H9 (cell line): Measurements from ENCODE around the gene AGBL4. TPM values are rescaled to one million over a fixed set of nuclear protein-coding genes. Genes with fewer than 3 reads are reported as not detected.

Experiments
- DNase-seq: peaks from one replicate; pipeline ENCODE4 v3.0.0-alpha.2; 2017
- H2AFZ ChIP-seq: one replicate; pipeline ENCODE4 v1.6.1; 2013; ENCODE audit warnings: mild to moderate bottlenecking, low read length, control low read depth, moderate library complexity
- H2AK5ac ChIP-seq: 2 replicates; pipeline ENCODE4 v1.6.1; 2013; ENCODE audit warnings: low read length, control low read depth, mixed read lengths; ENCODE audit not compliant: insufficient read length
- H2BK120ac ChIP-seq: one replicate; pipeline ENCODE4 v1.6.1; 2013; ENCODE audit warnings: low read depth, mild to moderate bottlenecking, low read length, control low read depth, inconsistent platforms; ENCODE audit not compliant: poor library complexity, severe bottlenecking
- H2BK12ac ChIP-seq: 2 replicates; pipeline ENCODE4 v1.6.1; 2013; ENCODE audit warnings: low read length, control low read depth, mixed read lengths, low read depth; ENCODE audit not compliant: insufficient read length
- H2BK15ac ChIP-seq: 2 replicates; pipeline ENCODE4 v1.6.1; 2013; ENCODE audit warnings: low read depth, low read length, control low read depth
- H2BK20ac ChIP-seq: one replicate; pipeline ENCODE4 v1.6.1; 2013; ENCODE audit warnings: low read depth, mild to moderate bottlenecking, low read length, control low read depth, inconsistent platforms; ENCODE audit not compliant: poor library complexity, severe bottlenecking
- H2BK5ac ChIP-seq: 2 replicates; pipeline ENCODE4 v1.6.1; 2013; ENCODE audit warnings: low read length, control low read depth, mixed read lengths; ENCODE audit not compliant: insufficient read length
- H3K14ac ChIP-seq: 2 replicates; pipeline ENCODE4 v1.6.1; 2013; ENCODE audit warnings: low read length, control low read depth; ENCODE audit not compliant: insufficient read depth
- H3K18ac ChIP-seq: 2 replicates; pipeline ENCODE4 v1.6.1; 2013; ENCODE audit warnings: low read depth, mild to moderate bottlenecking, mixed read lengths, low read length, control low read depth; ENCODE audit not compliant: insufficient read length
- H3K23ac ChIP-seq: 2 replicates; pipeline ENCODE4 v1.6.1; 2013; ENCODE audit warnings: low read length, control low read depth, mixed read lengths, low read depth; ENCODE audit not compliant: insufficient read length
- H3K23me2 ChIP-seq: 2 replicates; pipeline ENCODE4 v1.6.1; 2013; ENCODE audit warnings: low read depth, mild to moderate bottlenecking, mixed read lengths, low read length, control low read depth; ENCODE audit not compliant: insufficient read length, poor library complexity, severe bottlenecking
- H3K27ac ChIP-seq: 2 replicates; pipeline ENCODE4 v1.5.1; 2013; ENCODE audit warnings: low read length, control low read depth, mixed read lengths, low read depth; ENCODE audit not compliant: insufficient read length
- H3K27me3 ChIP-seq: 2 replicates; pipeline ENCODE4 v1.6.1; 2013; ENCODE audit warnings: low read length, control low read depth, inconsistent platforms; ENCODE audit not compliant: insufficient read depth
- H3K4ac ChIP-seq: 2 replicates; pipeline ENCODE4 v1.6.1; 2013; ENCODE audit warnings: low read depth, mild to moderate bottlenecking, control low read depth, inconsistent platforms, low read length, moderate library complexity
- H3K4me1 ChIP-seq: 2 replicates; pipeline ENCODE4 v1.6.1; 2013; ENCODE audit warnings: low read length, control low read depth, inconsistent platforms; ENCODE audit not compliant: insufficient read depth
- H3K4me2 ChIP-seq: 2 replicates; pipeline ENCODE4 v1.6.1; 2013; ENCODE audit warnings: low read length, control low read depth, mixed read lengths; ENCODE audit not compliant: insufficient read length, insufficient read depth
- H3K56ac ChIP-seq: 2 replicates; pipeline ENCODE4 v1.6.1; 2013; ENCODE audit warnings: low read depth, mild to moderate bottlenecking, mixed read lengths, low read length, control low read depth; ENCODE audit not compliant: insufficient read length
- H3K79me1 ChIP-seq: 2 replicates; pipeline ENCODE4 v1.6.1; 2013; ENCODE audit warnings: low read depth, mild to moderate bottlenecking, moderate library complexity, low read length, control low read depth, inconsistent platforms; ENCODE audit not compliant: insufficient read depth, poor library complexity, severe bottlenecking
- H3K79me2 ChIP-seq: 2 replicates; pipeline ENCODE4 v1.6.1; 2013; ENCODE audit warnings: low read length, control low read depth, inconsistent platforms; ENCODE audit not compliant: insufficient read depth
- H3K9ac ChIP-seq: 2 replicates; pipeline ENCODE4 v1.6.1; 2013; ENCODE audit warnings: low read length, control low read depth, mixed read lengths; ENCODE audit not compliant: insufficient read length; ENCODE audit errors: extremely low read depth
- H3K9me3 ChIP-seq: one replicate; pipeline ENCODE4 v1.6.1; 2013; ENCODE audit warnings: low read depth, low read length, inconsistent platforms; ENCODE audit not compliant: control insufficient read depth
- H3T11ph ChIP-seq: one replicate; pipeline ENCODE4 v1.6.1; 2013; ENCODE audit warnings: mild to moderate bottlenecking, low read length, control low read depth, inconsistent platforms
- H4K20me1 ChIP-seq: one replicate; pipeline ENCODE4 v1.6.1; 2013; ENCODE audit not compliant: control insufficient read depth, insufficient read length, insufficient read depth
- H4K5ac ChIP-seq: 2 replicates; pipeline ENCODE4 v1.6.1; 2013; ENCODE audit warnings: low read depth, mild to moderate bottlenecking, mixed read lengths, low read length, control low read depth; ENCODE audit not compliant: insufficient read length
- H4K8ac ChIP-seq: replicated peaks from 2 replicates; pipeline ENCODE4 v1.6.1; 2013; ENCODE audit warnings: low read length, control low read depth, mixed read lengths, low read depth; ENCODE audit not compliant: insufficient read length
- H4K91ac ChIP-seq: 2 replicates; pipeline ENCODE4 v1.6.1; 2013; ENCODE audit warnings: low read depth, mild to moderate bottlenecking, moderate library complexity, mixed read lengths, low read length, control low read depth; ENCODE audit not compliant: insufficient read length
- H3K27ac Mint-ChIP-seq, 3 experiments: 2 replicates in 2 of 3; 3 replicates in 1 of 3; pipeline ENCODE4 v1.8.0; 2020 to 2021; ENCODE audit warnings: mixed read lengths in 3 of 3, mild to moderate bottlenecking in 1 of 3, moderate library complexity in 1 of 3
- H3K27me3 Mint-ChIP-seq: 2 replicates; pipeline ENCODE4 v1.8.0; 2021; ENCODE audit warnings: low read depth, mild to moderate bottlenecking, moderate library complexity, mixed read lengths
- H3K36me3 Mint-ChIP-seq, 3 experiments: 2 replicates in 2 of 3; 3 replicates in 1 of 3; pipeline ENCODE4 v1.8.0; 2020 to 2021; ENCODE audit warnings: low read depth in 3 of 3, mixed read lengths in 3 of 3; ENCODE audit not compliant: insufficient read depth in 1 of 3
- H3K4me1 Mint-ChIP-seq, 2 experiments: 2 replicates each; pipeline ENCODE4 v1.8.0; 2020; ENCODE audit warnings: mixed read lengths in 2 of 2
- H3K4me3 Mint-ChIP-seq, 2 experiments: 2 replicates in 1 of 2; 3 replicates in 1 of 2; pipeline ENCODE4 v1.8.0; 2020 to 2021; ENCODE audit warnings: mild to moderate bottlenecking in 2 of 2, mixed read lengths in 2 of 2, moderate library complexity in 1 of 2
- H3K9me3 Mint-ChIP-seq, 2 experiments: 2 replicates in 1 of 2; 3 replicates in 1 of 2; pipeline ENCODE4 v1.8.0; 2020; ENCODE audit warnings: mild to moderate bottlenecking in 2 of 2, mixed read lengths in 2 of 2, moderate library complexity in 1 of 2
- WGBS: extraction: QIAGEN DNeasy Blood & Tissue Kit; methylation state at CpG from one replicate; pipeline ENCODE4 v1.1.7; 2013; ENCODE audit warnings: missing lambda C conversion rate, low lambda C conversion rate, mixed read lengths; ENCODE audit not compliant: insufficient read length; ENCODE audit errors: extremely low coverage; 5-methylcytosine and 5-hydroxymethylcytosine counted together
- total RNA-seq: library from RNA; stranded (reverse); gene quantifications from 2 replicates; pipeline ENCODE4 v1.2.1, GENCODE V29; 2021
- TF ChIP-seq, protein P1 (sequence below): fragments of 200-600 bp; sonication (generic); conservative IDR thresholded peaks from 3 replicates; pipeline ENCODE4 v1.8.0; 2021; ENCODE audit warnings: antibody characterized with exemption, mild to moderate bottlenecking

Gene AGBL4
- total RNA-seq, 1 experiment from 2014 or later, result not detected

DNA sequence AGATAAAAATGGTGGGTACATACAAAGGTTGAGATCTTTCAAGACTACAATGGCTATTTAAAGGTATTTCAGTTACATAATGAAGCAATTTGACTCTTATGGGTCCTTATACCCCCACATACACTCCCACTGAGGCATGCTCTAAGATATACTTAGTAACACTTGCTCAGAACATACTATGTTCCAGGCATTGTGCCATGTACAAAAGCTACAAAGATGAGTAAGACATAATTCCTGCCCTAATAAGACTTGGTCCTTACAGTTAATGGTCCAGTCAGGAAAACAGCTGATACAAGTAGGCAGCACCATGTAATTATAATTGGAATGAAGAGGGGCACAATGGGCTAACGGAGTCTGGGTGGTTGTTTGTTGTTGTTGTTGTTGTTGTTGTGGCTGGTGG lies 1080.4 kb downstream of the AGBL4 start:
- Histone ChIP-seq H3K4me2 (no peak overlapping the region), H3K14ac (no peak overlapping the region), H3K27ac (no peak overlapping the region), H4K8ac (no peak overlapping the region), H2BK120ac (no peak overlapping the region), H2BK12ac (no peak overlapping the region), H4K20me1 (no peaks in the 10 kb centered on the region), H4K91ac (no peak overlapping the region), H2BK15ac (no peak overlapping the region), H4K5ac (no peak overlapping the region), H3K27me3 (no peaks in the 10 kb centered on the region), H3K4me1 (no peaks in the 10 kb centered on the region), H3K23me2 (no peaks in the 10 kb centered on the region), H3K23ac (no peak overlapping the region), H3T11ph (no peak overlapping the region), H3K9me3 (peaks cover 21% of the 10 kb centered on the region), H2AFZ (no peak overlapping the region), H3K4ac (no peak overlapping the region), H2AK5ac (no peak overlapping the region), H2BK20ac (no peak overlapping the region), H3K79me1 (no peaks in the 10 kb centered on the region), H3K56ac (no peak overlapping the region), H3K18ac (no peak overlapping the region), H2BK5ac (no peak overlapping the region), H3K9ac (no peak overlapping the region), H3K79me2 (no peaks in the 10 kb centered on the region)
- no peak for DNase-seq
- peaks cover 4% of the 10 kb centered on the region; the same call in 1 of the 2 replicates for H3K27me3 Mint-ChIP-seq
- TF ChIP-seq, protein P1, sequence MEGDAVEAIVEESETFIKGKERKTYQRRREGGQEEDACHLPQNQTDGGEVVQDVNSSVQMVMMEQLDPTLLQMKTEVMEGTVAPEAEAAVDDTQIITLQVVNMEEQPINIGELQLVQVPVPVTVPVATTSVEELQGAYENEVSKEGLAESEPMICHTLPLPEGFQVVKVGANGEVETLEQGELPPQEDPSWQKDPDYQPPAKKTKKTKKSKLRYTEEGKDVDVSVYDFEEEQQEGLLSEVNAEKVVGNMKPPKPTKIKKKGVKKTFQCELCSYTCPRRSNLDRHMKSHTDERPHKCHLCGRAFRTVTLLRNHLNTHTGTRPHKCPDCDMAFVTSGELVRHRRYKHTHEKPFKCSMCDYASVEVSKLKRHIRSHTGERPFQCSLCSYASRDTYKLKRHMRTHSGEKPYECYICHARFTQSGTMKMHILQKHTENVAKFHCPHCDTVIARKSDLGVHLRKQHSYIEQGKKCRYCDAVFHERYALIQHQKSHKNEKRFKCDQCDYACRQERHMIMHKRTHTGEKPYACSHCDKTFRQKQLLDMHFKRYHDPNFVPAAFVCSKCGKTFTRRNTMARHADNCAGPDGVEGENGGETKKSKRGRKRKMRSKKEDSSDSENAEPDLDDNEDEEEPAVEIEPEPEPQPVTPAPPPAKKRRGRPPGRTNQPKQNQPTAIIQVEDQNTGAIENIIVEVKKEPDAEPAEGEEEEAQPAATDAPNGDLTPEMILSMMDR, result no peak
- no CpG with 5 or more reads among the region's 1 CpG for WGBS
- no peak overlapping the region for H3K4me3 Mint-ChIP-seq
- H3K36me3 Mint-ChIP-seq, result peaks cover 0 to 16% (median 0%) of the 10 kb centered on the region in 3 experiments; a peak in 4 of 7 replicates
- H3K27ac Mint-ChIP-seq, result no peak overlapping the region
- no peaks in the 10 kb centered on the region for H3K4me1 Mint-ChIP-seq
- H3K9me3 Mint-ChIP-seq, result peaks cover 48 to 86% of the 10 kb centered on the region in 2 experiments
